NCI-H82 treated with DMSO at 0.1 percent for 48 hours (cell line): ENCODE results near the gene AICDA.
A peak's percentile ranks its signal among the peaks of the same experiment; 100 is the strongest.
"Not testable (repeated sequence)": the region's sequence is repeated elsewhere in the genome, so short reads cannot be mapped to it uniquely, and the experiment has no call there.

Experiments used
- DNase-seq: peaks from one replicate; lab custom pipeline; 2025; ENCODE audit not compliant: unreplicated experiment; lab: John Stamatoyannopoulos, UW

The AICDA gene

DNA sequence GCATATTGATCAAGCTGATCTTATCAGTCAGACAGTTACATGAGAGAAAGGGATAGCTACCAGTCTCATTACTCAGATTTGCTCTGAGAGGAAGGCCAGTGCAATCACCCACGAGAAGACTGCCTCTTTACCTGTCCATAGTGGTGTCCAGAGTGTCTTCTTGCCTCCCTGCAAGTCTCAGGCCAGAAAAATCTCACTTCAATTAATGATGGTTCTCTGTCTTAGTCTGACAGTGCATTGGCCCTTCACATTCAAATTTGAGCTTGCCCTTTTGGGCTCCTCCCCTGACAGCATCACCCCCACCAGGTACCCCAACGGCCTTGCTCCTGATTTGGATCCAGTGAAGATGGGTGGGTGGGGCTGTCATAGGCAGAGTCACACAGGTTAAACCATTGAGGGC, at the start of gene AICDA:
Gene AICDA, minus strand, starts transcription at position 231 of the 400 bp plus-strand sequence. Its CDS starts 92 bp downstream, at position 139.
- no peak for DNase-seq

DNA sequence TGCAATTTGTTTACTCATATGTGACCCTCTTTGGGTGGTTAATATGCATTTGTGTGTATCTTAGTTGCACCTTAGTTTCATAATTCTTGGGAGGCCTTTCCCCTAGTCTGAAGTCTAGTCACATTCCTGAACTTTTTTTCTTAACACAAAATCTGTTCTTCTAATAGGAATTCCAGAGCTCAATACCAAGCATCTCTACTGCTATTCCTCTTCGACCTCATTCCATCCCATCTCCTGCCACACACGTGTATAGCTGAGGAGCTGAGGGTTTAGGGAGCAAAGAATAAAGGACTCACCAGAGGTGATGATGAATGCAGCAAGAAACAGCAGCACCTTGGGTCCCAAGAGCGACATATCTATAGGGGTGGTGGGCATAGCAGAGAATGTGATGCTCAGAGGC, 49.1 kb upstream of the AICDA start:
- no peak for DNase-seq

DNA sequence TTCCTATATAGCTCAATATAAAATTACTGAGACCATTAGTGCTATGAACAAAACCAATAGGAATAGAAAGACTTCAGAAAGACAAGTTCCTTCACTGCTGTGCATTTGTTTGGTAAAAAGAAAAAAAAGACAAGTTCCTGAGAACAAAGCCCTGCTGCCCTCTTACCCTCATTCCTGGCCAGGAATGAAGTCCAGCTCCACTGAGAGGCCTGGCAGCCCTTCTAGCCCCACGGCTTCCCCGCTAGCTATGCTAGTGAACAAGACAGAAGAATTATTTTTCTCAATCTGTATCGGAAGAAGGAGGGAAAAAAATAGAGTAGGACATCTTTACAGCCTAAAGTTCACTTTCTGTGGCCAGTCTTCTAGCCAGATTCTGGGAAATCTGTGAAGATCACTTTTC, 48.4 kb upstream of the AICDA start:
- DNase-seq = no peak

DNA sequence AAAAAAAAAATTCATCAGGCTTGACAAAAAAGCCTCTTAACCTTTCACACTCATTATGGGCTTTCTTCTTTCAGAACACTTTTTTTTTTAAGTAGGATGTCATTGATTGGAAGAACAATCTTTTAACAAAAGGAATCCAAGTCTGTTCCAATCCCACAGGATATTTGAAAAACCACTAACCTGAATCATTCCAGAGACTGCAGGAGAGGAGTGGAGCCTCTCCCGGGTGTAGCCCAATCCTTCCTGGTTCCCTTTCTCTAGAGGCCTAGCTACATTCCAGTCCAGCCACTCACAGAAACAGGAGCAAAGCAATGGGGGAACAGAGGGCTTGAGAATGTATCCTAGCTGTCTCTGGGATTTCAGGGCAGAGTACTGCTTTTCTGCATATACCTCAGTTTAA, 45.7 kb upstream of the AICDA start:
- DNase-seq = no peak

DNA sequence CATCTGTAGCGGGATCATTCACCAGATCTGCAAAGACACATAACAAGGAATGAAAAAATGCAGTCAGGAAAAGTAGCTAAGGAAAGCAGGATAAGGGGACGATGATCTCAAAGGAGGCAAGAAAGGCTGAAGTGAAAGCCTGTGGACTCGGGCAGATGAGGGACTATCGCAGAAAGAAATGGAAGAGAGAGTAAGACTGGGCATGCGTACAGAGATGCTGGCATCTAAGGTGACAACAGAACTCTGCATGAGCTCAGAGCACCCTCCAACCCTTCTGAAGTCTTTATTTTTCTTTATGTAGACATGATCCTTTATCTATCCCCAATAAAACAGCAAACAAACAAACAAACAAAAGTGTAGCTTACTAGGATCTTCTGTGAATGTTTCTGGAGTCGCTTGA, 42.8 kb upstream of the AICDA start:
- DNase-seq = no peak

DNA sequence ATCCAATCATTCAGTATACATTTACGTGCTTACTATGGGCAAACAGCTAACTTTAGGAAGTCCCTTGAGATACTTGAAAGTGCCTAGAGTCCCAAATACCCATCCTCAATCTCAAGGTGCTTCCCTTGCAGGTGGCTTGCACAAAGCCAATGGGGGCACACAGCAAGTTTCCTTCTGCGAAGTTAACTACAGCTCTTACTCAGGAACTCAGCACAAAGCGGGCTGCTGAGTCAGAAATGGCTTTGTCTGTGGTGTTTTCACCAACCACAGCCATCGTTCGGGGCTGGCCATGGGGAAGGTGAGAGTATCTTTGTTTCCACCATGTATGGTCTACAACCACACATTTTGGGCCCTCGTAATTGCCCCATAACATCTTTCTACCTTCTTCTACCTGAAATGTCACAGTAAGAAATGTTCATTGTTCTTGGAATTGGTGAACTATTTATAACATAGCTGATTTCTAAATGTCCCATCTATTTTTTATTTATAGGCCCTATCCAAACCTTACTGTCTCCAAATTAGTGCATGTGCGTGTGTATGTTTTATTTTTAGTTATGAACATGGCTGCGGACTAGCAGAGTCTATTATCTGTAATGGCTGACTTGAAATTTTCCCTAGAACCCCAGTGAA, 36.0 kb upstream of the AICDA start:
- no peak for DNase-seq

DNA sequence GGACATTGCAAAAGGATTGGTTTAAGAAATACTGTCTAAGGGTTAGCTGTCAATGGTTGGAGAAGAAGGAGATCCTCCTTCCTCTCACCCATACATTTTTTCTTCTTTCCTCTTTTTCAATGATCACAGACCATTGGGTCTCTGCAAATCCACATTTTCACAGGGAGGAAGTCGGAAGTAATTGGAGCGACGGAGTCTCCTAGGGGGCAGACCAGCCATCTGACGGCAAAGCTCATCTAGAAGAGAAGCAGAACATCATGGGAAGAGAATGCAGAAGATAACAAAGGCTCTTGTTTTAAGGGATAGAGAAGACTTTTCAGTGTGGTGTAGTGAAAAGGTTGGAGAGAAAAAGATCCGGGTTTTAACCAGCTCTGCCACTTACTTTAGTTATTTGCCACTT, 35.3 kb upstream of the AICDA start:
- DNase-seq = no peak

DNA sequence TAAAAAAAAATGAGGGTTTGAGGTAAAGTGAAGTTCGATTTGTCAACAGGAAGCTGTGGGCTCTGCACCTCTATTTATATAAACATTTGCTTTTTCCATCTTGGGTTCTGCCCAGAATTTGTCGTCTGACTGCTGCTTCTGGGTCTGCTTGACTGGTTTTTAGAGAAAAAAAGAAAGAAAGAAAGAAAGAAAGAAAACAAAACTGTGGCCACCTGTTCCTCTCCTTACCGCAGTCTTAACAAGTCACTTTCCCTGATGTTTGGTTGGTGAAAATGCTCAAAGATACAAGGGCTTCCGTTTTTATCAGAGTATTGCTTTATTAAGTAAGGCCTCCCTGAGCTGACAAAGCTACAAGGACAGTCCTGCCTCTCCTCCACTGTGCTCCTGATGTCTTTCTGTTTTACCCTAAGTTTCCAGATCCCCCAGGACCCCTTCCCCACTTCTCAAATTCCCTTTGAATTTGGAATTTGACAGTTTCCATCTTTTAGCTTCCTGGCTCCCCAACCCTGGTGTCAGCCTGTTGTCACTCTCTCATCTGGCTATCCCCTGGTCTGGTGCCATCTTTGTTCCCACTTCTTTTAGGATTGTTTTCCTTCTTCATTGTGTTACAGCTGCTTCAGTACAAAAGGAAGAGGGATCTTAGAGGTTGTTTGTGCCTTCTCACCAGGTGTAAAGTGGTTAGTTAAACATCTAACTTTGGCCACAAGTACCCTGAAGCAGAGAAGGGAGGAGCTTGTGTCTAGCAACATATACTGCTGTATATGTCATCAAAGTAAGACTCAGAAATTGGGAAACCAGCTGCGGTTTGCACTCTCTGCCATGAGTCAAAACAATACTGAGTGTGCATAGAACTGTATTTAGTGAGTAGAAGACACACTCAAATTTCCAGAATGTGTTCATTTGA, 31.9 kb upstream of the AICDA start:
- no peak for DNase-seq

DNA sequence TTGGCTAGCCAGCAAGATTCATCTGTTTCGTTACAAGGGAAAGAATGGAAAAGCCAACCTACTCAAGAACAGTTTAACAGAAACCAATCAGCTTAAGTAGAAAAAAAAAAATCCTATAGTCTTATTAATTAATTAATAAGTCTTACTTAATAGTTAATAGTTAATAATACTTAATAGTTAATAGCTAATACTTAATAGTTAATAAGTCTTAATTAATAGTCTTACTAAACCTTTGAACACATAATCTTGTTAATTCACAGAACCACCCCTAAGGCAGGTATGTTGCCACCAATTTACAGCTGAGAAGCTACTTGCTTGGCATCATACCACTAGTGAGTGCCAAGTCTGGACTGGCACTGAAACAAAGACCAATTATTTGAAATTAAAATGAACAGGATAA, 30.1 kb upstream of the AICDA start:
- DNase-seq = no peak

DNA sequence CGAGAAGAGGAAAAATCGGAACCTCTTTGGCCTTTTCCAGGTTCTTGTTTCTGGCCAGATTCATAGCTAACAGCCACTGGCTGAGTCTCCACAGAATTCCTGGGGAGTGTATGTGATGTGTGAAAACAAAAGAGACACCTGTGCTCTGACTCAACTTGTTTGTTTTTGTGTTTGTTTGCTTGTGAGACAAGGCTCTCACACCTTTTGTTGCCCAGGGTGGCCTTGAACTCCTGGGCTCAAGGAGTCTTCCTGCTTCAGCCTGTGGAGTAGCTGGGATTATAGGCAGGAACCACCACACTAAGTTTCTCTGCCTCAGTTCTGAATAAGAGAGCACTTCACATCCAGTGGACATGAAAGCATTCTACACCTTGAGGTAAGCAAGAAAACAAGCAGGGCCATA, 27.3 kb upstream of the AICDA start:
- DNase-seq = no peak

DNA sequence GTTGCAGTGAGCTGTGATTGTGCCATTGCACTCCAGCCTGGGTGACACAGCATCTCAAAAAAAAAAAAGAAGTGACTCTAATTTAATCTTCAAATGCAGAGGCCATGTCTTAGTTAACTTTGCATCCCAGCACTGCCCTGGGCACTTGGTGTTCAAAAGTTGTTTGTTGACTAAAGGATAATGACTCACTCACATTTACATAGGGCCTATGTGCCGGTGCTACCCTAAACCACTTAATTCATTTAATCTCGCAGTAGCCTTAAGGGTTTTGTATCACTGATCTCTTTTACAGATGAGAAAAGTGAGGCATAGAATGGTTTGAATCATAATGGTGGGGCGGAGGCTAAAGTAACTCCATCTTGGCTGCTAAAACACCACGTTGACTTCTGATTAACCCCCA, 26.3 kb upstream of the AICDA start:
- DNase-seq = no peak

DNA sequence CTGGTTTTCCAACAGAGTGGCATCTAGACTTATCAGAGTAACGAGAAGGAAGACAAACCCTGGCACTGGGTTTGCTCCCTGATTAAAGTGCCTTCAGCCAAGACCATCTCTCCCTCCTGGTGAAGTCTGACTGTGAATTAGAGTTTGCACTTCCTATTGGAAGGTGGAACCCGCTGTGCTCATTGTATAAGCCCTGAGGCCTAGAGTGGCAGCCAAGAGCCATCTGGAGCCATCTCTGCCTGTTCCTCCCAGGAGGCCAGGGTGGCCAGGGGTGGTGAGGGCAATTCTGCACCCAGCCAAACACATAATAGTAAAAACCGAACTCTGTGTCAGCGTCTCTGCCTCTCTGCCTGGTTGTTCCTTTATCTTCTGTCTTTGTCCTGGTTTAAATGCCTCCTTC, 25.0 kb upstream of the AICDA start:
- no peak for DNase-seq

DNA sequence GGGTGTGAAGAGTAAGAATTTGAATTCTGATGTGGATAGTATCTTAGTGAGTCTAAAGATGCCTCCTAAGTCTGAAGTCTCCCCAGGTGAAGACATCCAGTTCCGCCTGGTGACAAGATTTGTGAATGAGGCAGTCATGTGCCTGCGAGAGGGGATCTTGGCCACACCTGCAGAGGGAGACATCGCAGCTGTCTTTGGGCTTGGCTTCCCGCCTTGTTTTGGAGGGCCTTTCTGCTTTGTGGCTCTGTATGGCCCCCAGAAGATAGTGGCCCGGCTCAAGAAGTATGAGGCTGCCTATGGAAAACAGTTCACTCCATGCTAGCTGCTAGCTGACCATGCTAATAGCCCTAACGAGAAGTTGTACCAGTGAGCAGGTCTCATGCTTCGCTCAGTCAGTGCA, 24.6 kb upstream of the AICDA start:
- no peak for DNase-seq

DNA sequence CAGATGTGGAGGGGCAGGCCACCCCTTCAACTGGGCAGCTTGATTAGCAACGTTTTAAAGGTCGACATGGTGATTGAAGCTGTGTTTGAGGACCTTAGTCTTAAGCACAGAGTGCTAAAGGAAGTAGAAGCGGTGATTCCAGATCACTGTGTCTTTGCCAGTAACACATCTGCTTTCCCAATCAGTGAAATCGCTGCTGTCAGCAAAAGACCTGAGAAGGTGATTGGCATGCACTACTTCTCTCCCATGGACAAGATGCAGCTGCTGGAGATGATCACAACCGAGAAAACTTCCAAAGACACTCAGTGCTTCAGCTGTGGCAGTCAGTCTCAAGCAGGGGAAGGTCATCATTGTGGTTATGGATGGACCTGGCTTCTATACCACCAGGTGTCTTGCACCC, 23.9 kb upstream of the AICDA start:
- no peak for DNase-seq

DNA sequence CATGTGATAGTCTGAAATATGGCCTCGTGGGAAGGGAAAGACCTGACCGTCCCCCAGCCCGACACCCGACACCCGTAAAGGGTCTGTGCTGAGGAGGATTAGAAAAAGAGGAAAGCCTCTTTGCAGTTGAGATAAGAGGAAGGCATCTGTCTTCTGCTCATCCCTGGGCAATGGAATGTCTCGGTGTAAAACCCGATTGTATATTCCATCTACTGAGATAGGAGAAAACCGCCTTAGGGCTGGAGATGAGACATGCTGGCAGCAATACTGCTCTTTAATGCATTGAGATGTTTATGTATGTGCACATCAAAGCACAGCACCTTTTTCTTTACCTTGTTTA, 23.3 kb upstream of the AICDA start:
- peak; percentile 88 for DNase-seq

DNA sequence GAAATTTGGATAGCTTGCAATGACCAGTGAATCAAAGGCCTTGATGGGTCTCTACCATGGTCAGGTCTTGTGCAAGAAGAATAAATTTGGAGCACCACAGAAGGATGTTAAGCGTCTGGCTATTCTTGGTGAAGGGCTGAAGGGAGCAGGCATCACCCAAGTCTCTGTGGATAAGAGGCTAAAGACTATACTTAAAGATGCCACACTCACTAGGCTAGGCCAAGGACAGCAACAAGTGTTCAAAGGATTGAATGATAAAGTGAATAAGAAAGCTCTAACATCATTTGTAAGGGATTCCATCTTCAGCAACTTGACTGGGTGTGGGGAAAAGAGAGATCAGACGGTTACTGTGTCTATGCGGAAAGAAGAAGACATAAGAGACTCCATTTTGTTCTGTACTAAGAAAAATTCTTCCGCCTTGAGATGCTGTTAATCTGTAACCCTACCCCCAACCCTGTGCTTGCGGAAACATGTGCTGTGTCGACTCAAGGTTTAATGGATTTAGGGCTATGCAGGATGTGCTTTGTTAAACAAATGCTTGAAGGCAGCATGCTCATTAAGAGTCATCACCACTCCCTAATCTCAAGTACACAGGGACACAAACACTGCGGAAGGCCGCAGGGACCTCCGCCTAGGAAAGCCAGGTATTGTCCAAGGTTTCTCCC, 22.8 kb upstream of the AICDA start:
- DNase-seq = peak; percentile 33

DNA sequence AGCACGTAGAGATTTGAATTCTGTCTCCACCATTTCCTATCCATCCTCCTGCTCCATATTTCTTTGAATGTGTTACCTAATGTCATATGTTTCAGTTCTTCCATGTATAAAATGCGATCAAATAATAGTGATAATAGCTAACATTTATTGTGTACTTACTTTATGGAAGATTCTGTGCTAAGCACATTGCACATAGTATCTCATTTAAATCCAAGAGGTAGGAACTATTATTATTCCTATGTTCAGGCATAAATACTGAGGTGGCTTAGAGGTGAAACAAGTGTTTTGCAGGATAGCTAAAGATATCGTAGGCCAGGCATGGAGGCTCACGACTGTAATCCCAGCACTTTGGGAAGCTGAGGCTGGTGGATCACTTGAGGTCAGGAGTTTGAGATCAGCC, 17.5 kb upstream of the AICDA start:
- no peak for DNase-seq

DNA sequence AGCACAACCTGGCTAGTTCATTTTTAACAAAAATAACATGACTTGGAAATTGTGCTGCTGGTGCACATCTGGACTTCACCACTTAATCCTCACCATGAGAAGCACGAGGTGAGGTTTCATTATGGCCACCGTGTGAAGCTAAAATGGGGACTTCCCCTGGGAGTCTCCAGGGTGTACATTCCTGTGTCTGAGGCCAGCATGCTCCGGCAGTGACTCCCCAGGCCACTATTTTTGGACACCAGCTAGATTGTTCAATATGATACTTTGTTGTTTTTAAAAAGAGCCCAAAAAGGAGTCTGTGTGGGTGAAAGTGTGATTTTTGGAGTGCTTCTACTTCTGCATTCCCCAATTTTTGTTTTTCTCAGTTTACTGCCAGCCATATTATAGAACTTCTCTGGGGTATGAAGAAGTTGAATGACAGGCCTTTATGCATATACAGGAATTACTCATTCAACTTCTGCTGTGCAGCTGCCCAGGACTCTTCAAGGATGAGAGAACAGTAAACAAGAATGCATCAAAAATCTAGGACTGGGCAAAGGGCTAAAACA, 16.9 kb upstream of the AICDA start:
- no peak for DNase-seq

DNA sequence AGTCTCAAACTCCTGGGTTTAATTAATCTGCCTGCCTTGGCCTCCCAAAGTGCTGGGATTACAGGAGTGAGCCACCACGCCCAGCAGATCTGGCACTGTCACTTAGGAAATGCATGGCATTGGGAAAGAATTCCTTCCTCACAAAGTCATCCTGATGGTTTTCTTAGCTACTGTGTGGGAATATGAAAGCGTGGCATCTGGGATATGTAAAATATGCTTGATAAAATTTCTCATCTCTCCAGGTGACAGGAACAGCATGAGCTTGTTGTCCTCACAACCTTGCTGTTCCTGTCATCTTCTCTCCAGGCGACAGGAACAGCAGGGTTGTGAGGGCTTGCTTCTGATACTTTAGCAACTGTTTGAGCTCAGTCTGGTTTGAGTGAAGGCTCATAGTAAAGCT, 16.1 kb upstream of the AICDA start:
- no peak for DNase-seq

DNA sequence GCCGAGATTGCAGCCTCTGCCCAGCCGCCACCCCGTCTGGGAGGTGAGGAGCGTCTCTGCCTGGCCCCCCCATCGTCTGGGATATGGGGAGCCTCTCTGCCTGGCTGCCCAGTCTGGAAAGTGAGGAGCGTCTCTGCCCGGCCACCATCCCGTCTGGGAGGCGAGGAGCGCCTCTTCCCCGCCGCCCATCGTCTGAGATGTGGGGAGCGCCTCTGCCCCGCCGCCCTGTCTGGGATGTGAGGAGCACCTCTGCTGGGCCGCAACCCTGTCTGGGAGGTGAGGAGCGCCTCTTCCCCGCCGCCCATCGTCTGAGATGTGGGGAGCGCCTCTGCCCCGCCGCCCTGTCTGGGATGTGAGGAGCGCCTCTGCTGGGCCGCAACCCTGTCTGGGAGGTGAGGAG, 12.1 kb upstream of the AICDA start:
- not testable (repeated sequence) for DNase-seq

DNA sequence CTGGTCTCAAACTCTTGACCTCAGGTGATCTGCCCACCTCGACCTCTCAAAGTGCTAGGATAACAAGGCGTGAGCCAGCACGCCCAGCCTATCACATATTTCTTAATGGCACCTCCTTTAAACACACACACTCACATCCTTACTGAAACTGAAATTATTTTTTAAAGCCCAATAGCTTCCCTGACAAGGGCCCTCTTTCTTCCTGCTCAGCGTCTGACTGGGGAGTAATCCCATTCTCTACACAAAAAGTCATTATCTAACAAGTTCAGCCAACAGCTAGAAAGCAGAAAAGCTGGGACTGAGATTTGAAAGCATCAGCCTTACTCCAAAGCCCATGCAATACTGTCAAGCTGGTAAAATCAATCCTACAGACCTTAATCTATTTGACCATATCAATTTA, 10.0 kb upstream of the AICDA start:
- peak; percentile 7 for DNase-seq

DNA sequence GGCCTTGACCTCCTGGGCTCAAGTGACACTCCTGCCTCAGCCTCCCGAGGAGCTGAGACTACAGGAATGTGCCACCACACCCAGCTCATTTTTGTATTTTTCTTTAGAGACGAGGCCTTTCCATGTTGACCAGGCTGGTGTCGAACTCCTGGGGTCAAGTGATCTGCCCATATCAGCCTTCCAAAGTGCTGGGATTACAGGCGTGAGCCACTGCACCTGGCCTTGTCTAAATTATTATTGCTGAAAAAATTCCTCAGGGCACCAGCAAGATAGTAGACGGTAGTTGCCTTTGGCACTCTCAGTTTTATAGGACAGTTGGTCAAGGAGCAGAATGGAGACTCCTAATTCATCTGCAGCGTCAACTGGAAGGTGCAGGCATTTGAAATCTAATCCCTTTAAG, 2.5 kb upstream of the AICDA start:
- DNase-seq = no peak
